ENCODE measurements around the gene CYP1A2. TPM values are rescaled to one million over a fixed set of nuclear protein-coding genes. Genes with fewer than 3 reads are reported as not detected.

CYP1A2 gene
- total RNA-seq, 2 donors from 2014 or later = not detected

GRCh38 chr15:74802290-74802689 is 53.6 kb downstream of the CYP1A2 start:
- TF ChIP-seq CTCF (conservative IDR thresholded peaks at IDR 0.05) = no peak

GRCh38 chr15:74802862-74803447 is 54.3 kb downstream of the CYP1A2 start:
- Mint-ChIP-seq H3K4me3 (no peak overlapping the region), H3K36me3 (ENCODE audit: low read depth) (peaks cover 35% of the 10 kb centered on the region), H3K9me3 (no peaks in the 10 kb centered on the region), H3K27ac (no peak overlapping the region), H3K4me1 (peaks cover 3% of the 10 kb centered on the region), H3K27me3 (ENCODE audit: insufficient read depth) (no peaks in the 10 kb centered on the region)
- no peak for DNase-seq
- Histone ChIP-seq H3K4me3 (ENCODE audit: low read length) (no peak overlapping the region), H3K27me3 (ENCODE audit: control insufficient read depth, insufficient read depth, low read length, poor library complexity, severe bottlenecking) (no peaks in the 10 kb centered on the region), H3K27ac (ENCODE audit: low read depth, low read length) (no peak overlapping the region), H3K9ac (ENCODE audit: extremely low read depth, low read length, poor library complexity, severe bottlenecking) (no peak overlapping the region), H3K4me1 (ENCODE audit: control insufficient read depth, insufficient read depth, low read length) (no peaks in the 10 kb centered on the region), H3K9me3 (ENCODE audit: control insufficient read depth, low read length) (no peaks in the 10 kb centered on the region), H3K36me3 (ENCODE audit: control insufficient read depth, insufficient read depth, low read length) (peaks cover 50% of the 10 kb centered on the region)
- WGBS, 2 experiments (ENCODE audit: insufficient coverage in 1 of 2, insufficient read length in 1 of 2) = 93 to 96% methylated on average over 26 to 31 of the region's 31 CpGs
- no peak for TF ChIP-seq CTCF (conservative IDR thresholded peaks at IDR 0.05)

More at GRCh38 chr15:74802290-74802689, 53.6 kb downstream of the CYP1A2 start:
- no peak for DNase-seq
- WGBS, 2 experiments (ENCODE audit: insufficient coverage in 1 of 2, insufficient read length in 1 of 2) = 95 to 96% methylated on average over 6 to 20 of the region's 20 CpGs
- Mint-ChIP-seq H3K36me3 (ENCODE audit: low read depth) (peaks cover 35% of the 10 kb centered on the region), H3K4me1 (peaks cover 3% of the 10 kb centered on the region), H3K9me3 (no peaks in the 10 kb centered on the region), H3K4me3 (no peak overlapping the region), H3K27ac (no peak overlapping the region), H3K27me3 (ENCODE audit: insufficient read depth) (no peaks in the 10 kb centered on the region)
- no peak overlapping the region for H3K4me3 ChIP-seq (ENCODE audit: low read length)
- peaks cover 50% of the 10 kb centered on the region for H3K36me3 ChIP-seq (ENCODE audit: control insufficient read depth, insufficient read depth, low read length)
- H3K9ac ChIP-seq (ENCODE audit: extremely low read depth, low read length, poor library complexity, severe bottlenecking) = no peak overlapping the region
- H3K4me1 ChIP-seq (ENCODE audit: control insufficient read depth, insufficient read depth, low read length) = no peaks in the 10 kb centered on the region
- no peak overlapping the region for H3K27ac ChIP-seq (ENCODE audit: low read depth, low read length)
- H3K27me3 ChIP-seq (ENCODE audit: control insufficient read depth, insufficient read depth, low read length, poor library complexity, severe bottlenecking) = no peaks in the 10 kb centered on the region
- H3K9me3 ChIP-seq (ENCODE audit: control insufficient read depth, low read length) = no peaks in the 10 kb centered on the region

- no peak overlapping the region for H3K4me3 Mint-ChIP-seq
- 89 to 95% methylated on average over 6 of the region's 6 CpGs for WGBS, 2 experiments (ENCODE audit: insufficient coverage in 1 of 2, insufficient read length in 1 of 2)
Observed at GRCh38 chr15:74804935-74805334, 56.3 kb downstream of the CYP1A2 start.

More at GRCh38 chr15:74804935-74805334, 56.3 kb downstream of the CYP1A2 start:
- Histone ChIP-seq H3K27ac (ENCODE audit: low read depth, low read length) (no peak overlapping the region), H3K4me3 (ENCODE audit: low read length) (no peak overlapping the region), H3K36me3 (ENCODE audit: control insufficient read depth, insufficient read depth, low read length) (peaks cover 39% of the 10 kb centered on the region), H3K27me3 (ENCODE audit: control insufficient read depth, insufficient read depth, low read length, poor library complexity, severe bottlenecking) (no peaks in the 10 kb centered on the region), H3K9me3 (ENCODE audit: control insufficient read depth, low read length) (no peaks in the 10 kb centered on the region), H3K4me1 (ENCODE audit: control insufficient read depth, insufficient read depth, low read length) (no peaks in the 10 kb centered on the region), H3K9ac (ENCODE audit: extremely low read depth, low read length, poor library complexity, severe bottlenecking) (no peak overlapping the region)
- no peak overlapping the region for H3K27ac Mint-ChIP-seq
- no peak for DNase-seq
- TF ChIP-seq CTCF (conservative IDR thresholded peaks at IDR 0.05) = no peak
- H3K27me3 Mint-ChIP-seq (ENCODE audit: insufficient read depth) = no peaks in the 10 kb centered on the region
- peaks cover 35% of the 10 kb centered on the region for H3K36me3 Mint-ChIP-seq (ENCODE audit: low read depth)
- peaks cover 7% of the 10 kb centered on the region for H3K4me1 Mint-ChIP-seq
- no peaks in the 10 kb centered on the region for H3K9me3 Mint-ChIP-seq

Small RNA genes within 50 kb of the gene (microRNA-seq; reads per million reads assigned to microRNA genes)
- not detected for gene MIR4513 (ENCODE audit: borderline microRNAs expressed)

Other genes with a start within 250 kb of the CYP1A2 start
- 10 to 100 TPM; 98.1 to 99.4 TPM for gene ARID3B, start 207.6 kb upstream of the CYP1A2 start, total RNA-seq
- gene CLK3, start 133.0 kb upstream of the CYP1A2 start, total RNA-seq = 10 to 100 TPM; 53.4 to 67.3 TPM
- gene EDC3, start 52.8 kb upstream of the CYP1A2 start, total RNA-seq = 10 to 100 TPM; 44.5 to 48.3 TPM
- not detected for gene CYP1A1, start 23.3 kb upstream of the CYP1A2 start, total RNA-seq
- 10 to 100 TPM; 64.3 to 68.5 TPM for gene CSK, start 33.2 kb downstream of the CYP1A2 start, total RNA-seq
- not detected for gene LMAN1L, start 64.0 kb downstream of the CYP1A2 start, total RNA-seq
- not detected for gene CPLX3, start 77.8 kb downstream of the CYP1A2 start, total RNA-seq
- 10 to 100 TPM; 33.9 to 36.2 TPM for gene ULK3, start 94.3 kb downstream of the CYP1A2 start, total RNA-seq
- gene SCAMP2, start 124.5 kb downstream of the CYP1A2 start, total RNA-seq = 10 to 100 TPM; 47.5 to 50.9 TPM
- 10 to 100 TPM; 50.3 to 59.2 TPM for gene MPI, start 141.2 kb downstream of the CYP1A2 start, total RNA-seq
- 100 to 1,000 TPM; 109 to 112 TPM for gene FAM219B, start 158.0 kb downstream of the CYP1A2 start, total RNA-seq
- gene COX5A, start 189.2 kb downstream of the CYP1A2 start, total RNA-seq = 100 to 1,000 TPM; 243 to 279 TPM
- gene RPP25, start 207.9 kb downstream of the CYP1A2 start, total RNA-seq = 1 to 10 TPM; 4.6 to 9.9 TPM
- gene SCAMP5, start 246.7 kb downstream of the CYP1A2 start, total RNA-seq = 10 to 100 TPM; 21.9 to 33.5 TPM